H1 (cell line): ENCODE data around the gene TERC. TPM values are rescaled to one million over a fixed set of nuclear protein-coding genes. Genes with fewer than 3 reads are reported as not detected.

Experiments used
- CHD7 ChIP-seq: fragments of 300-600 bp; sonication (generic); IDR thresholded peaks from 2 replicates; pipeline ENCODE4 v1.7.1; 2012; ENCODE audit warnings: low read length, moderate library complexity, mild to moderate bottlenecking, inconsistent platforms; ENCODE audit not compliant: insufficient replicate concordance
- JUND ChIP-seq: IDR thresholded peaks from 2 replicates; pipeline ENCODE4 v1.6.1; 2011; ENCODE audit warnings: mild to moderate bottlenecking, improper control_type of control experiment, low read length
- polyA plus RNA-seq, 7 experiments: library from polyadenylated mRNA; depleted of rRNA in 3 of 7; stranded (reverse) in 5 of 7; unstranded in 2 of 7; fragments of >200 nt in 5 of 7; fragments of 200-250 nt in 2 of 7; gene quantifications; 1 replicate in 5 of 7; 2 replicates in 1 of 7; 4 replicates in 1 of 7; pipeline versions ENCODE4 v1.2.1 to v1.2.3, GENCODE V29; 2011 to 2013; ENCODE audit warnings: missing spikeins in 2 of 7, mixed read lengths in 2 of 7
- total RNA-seq: library from RNA; stranded (reverse); fragmentation: NEBNext Ultra II Directional; extraction: Animal tissue kit (Norgen Biotek cat#: 25700); gene quantifications from 2 replicates; pipeline ENCODE4 v1.2.1, GENCODE V29; 2021
- TF ChIP-seq, protein P1 (sequence below): IDR thresholded peaks from 2 replicates; pipeline ENCODE4 v1.6.1; 2012; ENCODE audit warnings: inconsistent platforms

TERC gene
- total and polyA plus RNA-seq, 2 of the 8 experiments (the other 6 are each of a cell fraction or from before 2014, with no cell fraction given), result 2.3 to 17.0 TPM

GRCh38 chr3:169764312-169764881 is 463 bp downstream of the TERC start (continued):
- TF ChIP-seq CHD7 (no peak), JUND (no peak)
- TF ChIP-seq, protein P1, sequence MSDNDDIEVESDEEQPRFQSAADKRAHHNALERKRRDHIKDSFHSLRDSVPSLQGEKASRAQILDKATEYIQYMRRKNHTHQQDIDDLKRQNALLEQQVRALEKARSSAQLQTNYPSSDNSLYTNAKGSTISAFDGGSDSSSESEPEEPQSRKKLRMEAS, result no peak
